Ectodermal cell (in vitro differentiated cells): ENCODE data around the gene MELTF. TPM values are rescaled to one million over a fixed set of nuclear protein-coding genes. Genes with fewer than 3 reads are reported as not detected.
A peak's percentile ranks its signal among the peaks of the same experiment; 100 is the strongest.
"Not testable (repeated sequence)": the region's sequence is repeated elsewhere in the genome, so short reads cannot be mapped to it uniquely, and the experiment has no call there.

Experiments used
- H3K27ac ChIP-seq: 2 replicates; pipeline ENCODE4 v1.7.0; 2013; ENCODE audit warnings: mild to moderate bottlenecking, low read depth, low read length; ENCODE audit not compliant: insufficient read depth, poor library complexity, severe bottlenecking
- H3K27me3 ChIP-seq: 2 replicates; pipeline ENCODE4 v1.7.0; 2013; ENCODE audit warnings: mild to moderate bottlenecking, low read length; ENCODE audit not compliant: insufficient read depth, control insufficient read depth, poor library complexity, severe bottlenecking
- H3K36me3 ChIP-seq: one replicate; pipeline ENCODE4 v1.7.0; 2013; ENCODE audit warnings: low read length; ENCODE audit not compliant: control insufficient read depth, insufficient read depth
- H3K4me1 ChIP-seq: one replicate; pipeline ENCODE4 v1.7.0; 2013; ENCODE audit warnings: low read length; ENCODE audit not compliant: control insufficient read depth, insufficient read depth
- H3K4me3 ChIP-seq: 2 replicates; pipeline ENCODE4 v1.7.0; 2013; ENCODE audit warnings: low read depth, low read length, control low read depth; ENCODE audit not compliant: insufficient read depth
- H3K9me3 ChIP-seq: 2 replicates; pipeline ENCODE4 v1.7.0; 2013; ENCODE audit warnings: mild to moderate bottlenecking, low read length, moderate library complexity; ENCODE audit not compliant: control insufficient read depth
- WGBS, 2 experiments: methylation state at CpG; one replicate each; pipeline ENCODE4 v1.1.7; 2013; ENCODE audit warnings: missing lambda C conversion rate in 2 of 2; 5-methylcytosine and 5-hydroxymethylcytosine counted together
- polyA plus RNA-seq, 4 experiments: library from polyadenylated mRNA; stranded (reverse); fragments of 50-300 nt; gene quantifications; one replicate each; pipeline ENCODE4 v1.2.3, GENCODE V29; 2013

MELTF gene
- polyA plus RNA-seq (2013, experiment 1 of 4) = 5.0 TPM
- polyA plus RNA-seq (2013, experiment 2 of 4) = 6.3 TPM
- polyA plus RNA-seq (2013, experiment 3 of 4) = 4.6 TPM
- polyA plus RNA-seq (2013, experiment 4 of 4) = 5.5 TPM

DNA sequence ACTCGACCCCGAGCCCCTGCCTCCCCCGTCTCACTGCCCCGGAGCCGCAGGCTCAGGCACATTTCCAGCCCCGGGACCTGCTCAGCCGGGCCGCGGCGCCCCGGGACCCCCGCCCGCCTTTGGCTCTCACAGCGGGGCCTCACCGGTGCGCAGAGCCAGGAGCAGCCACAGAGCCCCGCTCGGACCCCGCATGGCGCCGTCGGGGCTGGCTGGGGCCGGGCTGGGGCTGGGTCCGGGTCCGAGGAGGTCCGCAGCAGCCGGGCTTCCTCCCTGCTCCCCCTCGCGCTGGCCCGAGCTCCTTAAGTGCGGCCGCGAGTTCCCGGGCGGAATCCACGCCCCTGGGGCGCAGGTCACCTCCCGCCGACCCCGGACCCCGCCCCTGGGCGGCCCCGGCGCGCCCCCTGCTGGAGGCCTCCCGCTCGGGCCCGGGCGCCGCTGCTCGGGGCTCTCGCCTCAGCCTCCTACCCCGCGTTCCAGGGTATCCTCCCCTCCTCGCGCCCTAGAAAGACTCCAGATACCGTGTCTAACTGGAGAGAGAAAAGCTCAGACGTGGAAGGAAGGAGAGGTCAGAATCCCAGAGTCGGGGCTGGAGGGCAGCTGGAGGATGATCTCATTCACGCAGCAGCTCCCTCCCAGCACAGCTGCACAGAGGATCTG lies at the start of gene MELTF:
MELTF (minus strand) TSS at position 307 of the 657 bp plus-strand sequence; CDS start at position 192, 115 bp downstream.
- 2 to 3% methylated on average over 60 of the region's 60 CpGs for WGBS, 2 experiments

DNA sequence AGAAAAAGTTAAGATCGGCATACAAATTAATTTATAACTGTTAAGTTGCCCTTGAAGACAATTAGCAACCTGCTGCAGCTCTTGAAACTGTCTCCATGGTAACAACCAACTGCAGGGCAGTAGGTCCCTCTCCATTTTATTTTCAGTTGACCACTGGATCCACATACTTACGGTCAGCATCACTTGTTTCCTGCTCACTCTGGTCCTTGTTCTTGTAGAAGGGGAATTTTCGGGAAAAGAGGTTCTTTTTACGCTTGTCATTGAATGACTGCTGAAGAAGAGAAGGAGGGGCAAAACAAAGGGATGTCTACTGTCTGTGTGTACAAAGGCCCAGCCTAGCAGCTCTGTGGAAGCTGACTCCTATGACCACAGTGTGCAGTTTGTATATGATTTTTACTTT lies 46.8 kb upstream of the MELTF start:
- no peak overlapping the region for H3K4me3 ChIP-seq
- 84 to 89% methylated on average over 4 of the region's 4 CpGs for WGBS, 2 experiments

More for the DNA sequence above, at the start of gene MELTF:
- no peak within 1 kb of the TSS for H3K27ac ChIP-seq
- H3K4me3 ChIP-seq = peak within 1 kb of the TSS; percentile 36
- no peaks in the 10 kb centered on the region for H3K9me3 ChIP-seq
- H3K27me3 ChIP-seq = peaks cover 22% of the 10 kb centered on the region
- H3K4me1 ChIP-seq = no peaks in the 10 kb centered on the region
- no peaks in the 10 kb centered on the region for H3K36me3 ChIP-seq

DNA sequence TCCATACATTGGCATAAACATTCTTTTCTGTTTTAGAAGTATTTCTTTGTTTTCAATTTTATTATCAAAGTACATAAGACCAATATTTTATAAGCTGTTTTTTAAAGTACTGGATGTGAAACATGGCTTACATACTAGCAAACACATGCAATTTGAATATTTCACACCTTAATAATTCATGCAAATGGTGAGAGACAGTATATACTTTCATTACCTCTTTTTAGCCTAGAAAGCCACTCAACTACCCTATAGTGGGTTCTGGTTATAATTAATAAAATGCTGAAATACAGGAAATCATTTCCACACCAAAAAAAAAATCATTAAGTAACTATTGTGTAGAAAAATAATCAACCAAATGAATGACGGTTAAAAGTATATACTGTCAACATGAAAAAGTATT lies 38.5 kb upstream of the MELTF start:
- no CpG with 5 or more reads among the region's 1 CpG for WGBS, 2 experiments
- Histone ChIP-seq H3K27ac (no peak overlapping the region), H3K4me3 (no peak overlapping the region), H3K27me3 (no peaks in the 10 kb centered on the region), H3K9me3 (no peaks in the 10 kb centered on the region), H3K36me3 (peaks cover 5% of the 10 kb centered on the region), H3K4me1 (no peaks in the 10 kb centered on the region)

More for the DNA sequence above, 46.8 kb upstream of the MELTF start:
- Histone ChIP-seq H3K27me3 (no peaks in the 10 kb centered on the region), H3K9me3 (no peaks in the 10 kb centered on the region), H3K36me3 (peaks cover 6% of the 10 kb centered on the region), H3K27ac (no peak overlapping the region), H3K4me1 (no peaks in the 10 kb centered on the region)

DNA sequence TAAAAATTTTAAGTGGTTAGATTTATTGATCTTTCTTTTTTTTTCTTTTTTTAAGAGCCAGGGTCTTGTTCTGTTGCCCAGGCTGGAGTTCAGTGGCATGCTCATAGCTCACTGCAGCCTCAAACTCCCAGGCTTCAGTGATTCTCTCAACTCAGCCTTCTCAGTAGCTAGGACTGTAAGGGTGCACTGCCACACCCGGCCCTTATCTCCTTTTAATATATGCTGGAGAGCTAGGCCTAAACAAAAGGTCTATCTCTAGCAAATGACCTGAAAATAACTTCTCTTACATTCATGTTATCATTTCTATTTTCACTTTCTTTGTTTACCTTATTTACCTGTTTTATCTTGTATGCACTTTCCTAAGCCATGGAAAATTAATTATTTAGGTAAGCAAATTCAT lies 35.2 kb upstream of the MELTF start:
- Histone ChIP-seq H3K4me1 (no peaks in the 10 kb centered on the region), H3K27me3 (no peaks in the 10 kb centered on the region), H3K27ac (no peak overlapping the region), H3K36me3 (peaks cover 19% of the 10 kb centered on the region), H3K4me3 (no peak overlapping the region), H3K9me3 (no peaks in the 10 kb centered on the region)
- WGBS, 2 experiments = 92 to 95% methylated on average over 1 of the region's 1 CpG

DNA sequence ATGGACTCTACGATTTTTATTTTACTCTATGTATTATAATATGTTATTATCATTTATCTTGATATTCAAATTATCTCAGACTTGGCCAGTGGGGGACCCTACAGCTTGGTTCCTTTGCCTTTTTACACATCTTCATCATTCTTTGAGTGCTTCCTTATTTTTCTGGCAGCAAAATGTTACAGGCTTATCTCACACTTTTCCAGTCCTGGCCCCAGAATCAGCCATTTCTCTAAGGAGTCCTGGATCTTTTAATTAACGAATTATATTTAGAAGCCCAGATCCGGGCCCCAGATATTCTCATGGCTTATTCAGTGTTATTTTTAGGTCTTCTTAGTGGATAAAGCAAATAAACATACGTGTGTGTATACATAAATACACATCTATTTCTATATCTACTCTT lies 32.8 kb upstream of the MELTF start:
- H3K9me3 ChIP-seq = no peaks in the 10 kb centered on the region
- no peak overlapping the region for H3K4me3 ChIP-seq
- WGBS, 2 experiments = 97 to 99% methylated on average over 3 of the region's 4 CpGs
- peaks cover 28% of the 10 kb centered on the region for H3K36me3 ChIP-seq
- no peak overlapping the region for H3K27ac ChIP-seq
- H3K4me1 ChIP-seq = no peaks in the 10 kb centered on the region
- no peaks in the 10 kb centered on the region for H3K27me3 ChIP-seq

DNA sequence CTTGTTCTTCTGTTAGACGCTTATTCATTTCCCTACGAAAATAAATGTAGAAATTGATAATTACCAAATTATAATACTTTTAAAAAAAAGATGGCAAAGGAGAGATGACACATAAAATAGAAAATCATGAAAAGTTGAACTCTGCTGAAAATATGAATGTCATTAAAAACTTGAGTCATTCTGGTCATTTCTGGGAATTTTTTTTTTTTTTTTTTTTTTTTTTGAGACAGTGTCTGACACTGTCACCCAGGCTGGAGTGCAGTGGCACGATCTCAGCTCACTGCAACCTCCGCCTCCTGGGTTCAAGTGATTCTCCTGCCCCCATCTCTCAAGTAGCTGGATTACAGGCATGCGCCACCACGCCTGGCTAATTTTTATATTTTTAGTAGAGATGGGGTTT lies 22.0 kb upstream of the MELTF start:
- H3K27me3 ChIP-seq, H3K4me3 ChIP-seq, H3K4me1 ChIP-seq, H3K27ac ChIP-seq, H3K9me3 ChIP-seq: not testable (repeated sequence)
- WGBS, 2 experiments = 91 to 95% methylated on average over 5 of the region's 6 CpGs
- H3K36me3 ChIP-seq = peaks cover 14% of the 10 kb centered on the region

DNA sequence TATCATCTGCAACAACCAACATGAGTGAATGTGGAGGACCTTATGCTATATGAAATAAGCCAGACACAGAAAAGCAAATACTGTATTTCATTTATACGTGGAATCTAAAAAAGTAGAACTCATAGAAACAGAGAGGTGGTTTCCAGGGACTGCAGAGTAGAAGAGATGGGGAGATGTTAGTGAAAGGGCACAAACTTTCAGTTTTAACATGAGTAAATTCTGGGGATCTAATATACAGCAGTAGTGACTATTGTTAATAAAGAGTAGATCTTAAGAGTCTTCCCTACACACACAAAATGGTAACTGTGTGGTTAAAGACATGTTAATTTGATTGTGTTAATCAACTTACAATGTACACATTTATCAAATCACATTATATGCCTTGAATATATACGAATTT lies 20.9 kb upstream of the MELTF start:
- 100% methylated on average over 1 of the region's 2 CpGs for WGBS, 2 experiments
- no peaks in the 10 kb centered on the region for H3K4me1 ChIP-seq
- no peak overlapping the region for H3K4me3 ChIP-seq
- no peaks in the 10 kb centered on the region for H3K27me3 ChIP-seq
- no peaks in the 10 kb centered on the region for H3K9me3 ChIP-seq
- H3K36me3 ChIP-seq = peaks cover 18% of the 10 kb centered on the region
- H3K27ac ChIP-seq = no peak overlapping the region

DNA sequence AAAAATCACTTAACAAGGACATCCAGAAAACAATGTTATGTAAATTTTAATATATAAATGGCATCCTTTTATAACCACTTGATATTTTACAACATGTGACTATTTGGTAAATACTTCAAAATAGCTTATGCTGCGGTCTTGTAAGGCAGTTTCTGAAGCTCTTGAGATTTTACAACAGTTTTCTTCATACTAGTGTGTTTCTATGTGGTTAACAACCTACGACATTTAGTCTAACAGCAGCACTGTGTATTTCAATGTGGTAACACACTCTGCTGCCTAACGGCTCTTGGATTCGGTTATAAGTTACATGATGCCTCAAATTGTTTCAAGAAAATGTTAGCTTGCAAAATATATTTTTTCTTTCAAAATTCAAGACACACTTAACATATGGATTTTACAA lies 12.9 kb upstream of the MELTF start:
- 97 to 98% methylated on average over 4 of the region's 4 CpGs for WGBS, 2 experiments
- Histone ChIP-seq H3K4me1 (no peaks in the 10 kb centered on the region), H3K27ac (no peak overlapping the region), H3K9me3 (no peaks in the 10 kb centered on the region), H3K36me3 (peaks cover 17% of the 10 kb centered on the region), H3K4me3 (no peak overlapping the region), H3K27me3 (no peaks in the 10 kb centered on the region)

DNA sequence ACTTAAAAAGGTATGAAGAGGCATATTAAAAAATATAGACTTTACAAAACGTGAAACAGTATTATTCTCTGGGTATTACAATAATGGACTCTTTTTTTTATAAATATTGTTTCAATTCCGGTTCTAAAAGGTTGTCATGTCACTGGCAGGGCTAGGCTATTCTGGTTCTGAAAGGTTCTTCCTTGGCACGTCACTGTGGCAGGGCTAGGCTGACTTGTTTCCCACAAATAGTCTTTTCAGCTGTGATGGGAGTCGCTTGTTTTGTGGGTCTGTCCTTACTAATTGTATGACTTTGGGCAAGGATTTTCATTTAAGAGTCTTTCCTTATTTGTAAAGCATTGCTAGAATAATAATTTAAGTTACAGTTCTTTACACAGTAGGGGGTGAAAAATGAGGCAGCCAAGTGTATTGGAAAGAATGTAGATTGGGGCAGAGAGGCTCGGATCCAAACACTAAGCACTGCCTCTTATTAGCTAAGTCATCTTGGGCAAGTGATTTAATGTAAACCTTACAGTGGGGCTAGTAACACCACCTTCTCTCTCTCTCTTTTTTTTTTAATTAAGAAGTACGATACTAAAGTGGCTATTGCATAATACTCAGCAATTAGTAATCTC lies 12.4 kb upstream of the MELTF start:
- peaks cover 17% of the 10 kb centered on the region for H3K36me3 ChIP-seq
- no peaks in the 10 kb centered on the region for H3K27me3 ChIP-seq
- H3K4me1 ChIP-seq = no peaks in the 10 kb centered on the region
- H3K27ac ChIP-seq = no peak overlapping the region
- no peak overlapping the region for H3K4me3 ChIP-seq
- H3K9me3 ChIP-seq = no peaks in the 10 kb centered on the region
- WGBS, 2 experiments = 92 to 95% methylated on average over 5 to 6 of the region's 6 CpGs

DNA sequence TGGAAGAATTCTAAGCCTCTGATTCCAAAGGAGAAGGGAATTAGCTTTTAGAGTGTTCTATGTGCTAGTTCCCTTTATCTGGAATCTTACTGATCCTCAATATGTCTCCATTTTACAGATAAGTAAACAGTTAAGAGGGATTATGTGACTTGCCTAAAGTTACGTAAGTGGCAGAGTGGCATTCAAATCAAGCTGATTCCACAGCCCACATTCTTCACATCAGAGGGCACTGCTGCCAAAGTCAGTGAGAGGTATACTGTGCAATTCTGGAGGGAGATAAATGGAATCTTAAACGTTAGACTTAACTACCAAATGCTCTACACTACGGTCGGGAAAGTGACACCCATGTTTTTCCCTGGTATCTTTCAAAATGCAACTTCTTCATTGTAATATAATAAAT lies 11.0 kb upstream of the MELTF start:
- 98 to 100% methylated on average over 2 to 4 of the region's 4 CpGs for WGBS, 2 experiments
- no peak overlapping the region for H3K4me3 ChIP-seq
- H3K27me3 ChIP-seq = no peaks in the 10 kb centered on the region
- no peaks in the 10 kb centered on the region for H3K9me3 ChIP-seq
- peaks cover 9% of the 10 kb centered on the region for H3K36me3 ChIP-seq
- no peak overlapping the region for H3K27ac ChIP-seq
- H3K4me1 ChIP-seq = no peaks in the 10 kb centered on the region
